Measurements from ENCODE around the gene BTN3A1.
"Not testable (repeated sequence)": the region's sequence is repeated elsewhere in the genome, so short reads cannot be mapped to it uniquely, and the experiment has no call there.

BTN3A1 gene

GRCh38 chr6:26401987-26402658 lies at the start of gene BTN3A1:
Gene BTN3A1 (plus strand): TSS chr6:26402275. CDS start chr6:26405564, 3,289 bp downstream.
- DNase-seq, result peak; percentile 77

DNA sequence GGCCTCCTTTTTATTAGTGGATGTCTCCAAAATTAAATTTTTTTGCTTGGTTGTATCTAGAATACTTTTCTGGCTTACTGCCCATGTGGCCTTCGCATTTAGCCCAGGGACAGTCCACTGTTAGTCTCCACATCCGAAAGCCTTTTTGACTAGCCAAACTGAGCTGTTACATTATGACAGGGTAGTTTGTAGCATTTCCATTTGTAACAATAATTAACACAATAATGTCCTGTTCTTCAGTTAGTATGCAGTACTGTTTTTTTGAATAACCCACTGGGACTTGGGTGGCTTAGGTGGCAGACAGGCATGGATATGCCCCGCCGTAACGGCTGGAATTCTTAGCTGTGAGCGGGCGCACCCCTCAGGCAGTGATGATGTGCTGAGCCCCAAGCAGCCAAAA lies 49.8 kb upstream of the BTN3A1 start:
- no peak for DNase-seq

DNA sequence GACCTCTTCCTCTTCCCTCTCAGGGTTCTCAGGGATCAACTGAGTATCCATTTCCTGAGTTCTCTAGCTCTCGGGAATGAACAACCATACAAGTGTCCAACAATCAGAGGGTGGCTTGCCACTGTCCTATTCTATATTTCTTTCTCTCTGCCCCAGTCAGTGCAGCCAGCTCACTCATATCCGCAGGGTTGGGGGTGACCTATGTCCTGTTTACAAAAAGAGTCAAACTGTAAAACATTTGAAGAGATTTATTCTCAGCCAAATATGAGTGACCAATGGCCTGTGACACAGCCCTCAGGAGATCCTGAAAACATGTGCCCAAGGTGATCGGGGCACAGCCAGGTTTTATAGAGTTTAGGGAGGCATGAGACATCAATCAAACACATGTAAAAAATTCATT lies 47.9 kb upstream of the BTN3A1 start:
- DNase-seq, result no peak

DNA sequence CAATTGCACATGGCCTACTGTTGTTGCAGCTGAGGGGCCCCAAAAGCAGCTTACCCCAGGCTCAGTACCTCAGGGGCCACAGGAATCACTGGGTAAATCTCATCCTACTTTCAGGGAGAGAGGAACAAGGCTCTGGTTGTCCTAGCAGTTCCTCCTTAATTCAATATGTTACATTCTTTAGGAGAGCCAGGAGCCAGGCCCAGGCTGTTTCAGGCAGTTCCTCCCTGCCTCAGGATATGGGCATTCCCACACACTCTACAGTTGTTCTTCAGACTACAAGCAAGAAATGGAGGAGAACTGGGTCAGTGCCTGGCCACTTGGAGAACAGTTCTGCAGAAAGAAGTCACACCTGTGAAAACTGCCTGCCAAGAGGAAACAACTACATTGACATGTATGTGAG lies 46.7 kb upstream of the BTN3A1 start:
- no peak for DNase-seq

DNA sequence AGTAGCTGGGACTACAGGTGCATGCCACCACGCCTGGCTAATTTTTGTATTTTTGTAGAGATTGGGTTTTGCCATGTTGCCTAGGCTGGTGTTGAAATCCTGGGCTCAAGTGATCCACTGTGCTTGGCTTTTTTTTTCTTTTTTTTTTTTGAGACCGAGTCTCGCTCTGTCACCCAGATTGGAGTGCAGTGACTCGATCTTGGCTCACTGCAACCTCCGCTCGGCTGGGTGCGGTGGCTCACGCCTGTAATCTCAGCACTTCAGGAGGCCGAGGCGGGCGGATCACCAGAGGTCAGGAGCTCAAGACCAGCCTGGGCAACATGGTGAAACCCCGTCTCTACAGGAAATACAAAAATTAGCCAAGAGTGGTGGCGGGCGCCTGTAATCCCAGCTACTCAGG lies 44.5 kb upstream of the BTN3A1 start:
- DNase-seq, result not testable (repeated sequence)

DNA sequence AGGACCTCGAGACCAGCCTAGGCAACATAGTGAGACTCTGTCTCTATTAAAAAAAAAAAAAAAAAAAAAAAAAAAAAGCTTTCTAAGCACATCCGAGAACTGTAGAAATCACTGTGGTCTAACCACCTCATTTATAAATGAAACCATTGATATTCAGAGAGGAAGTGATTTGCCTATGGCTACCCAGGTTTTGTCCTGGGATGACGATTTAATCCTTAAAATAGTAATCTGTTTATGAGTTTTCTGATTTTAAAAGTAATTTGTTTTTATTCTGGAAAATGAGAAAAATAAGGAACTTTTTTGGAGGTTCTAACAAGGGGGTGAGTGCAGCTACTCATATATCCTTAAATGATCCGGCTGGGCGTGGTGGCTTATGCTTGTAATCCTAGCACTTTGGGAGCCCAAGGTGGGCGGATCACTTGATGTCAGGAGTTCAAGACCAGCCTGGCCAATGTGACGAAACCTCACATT lies 43.5 kb upstream of the BTN3A1 start:
- DNase-seq, result no peak

GRCh38 chr6:26359765-26360164 lies 42.3 kb upstream of the BTN3A1 start:
- no peak for DNase-seq

GRCh38 chr6:26360451-26361416 lies 41.3 kb upstream of the BTN3A1 start:
- DNase-seq, result no peak

- DNase-seq, result no peak
Measured at GRCh38 chr6:26361544-26361943, 40.5 kb upstream of the BTN3A1 start.

- DNase-seq, result no peak
Measured at GRCh38 chr6:26362093-26362835, 39.8 kb upstream of the BTN3A1 start.

- DNase-seq, result no peak
Measured at GRCh38 chr6:26362836-26363220, 39.2 kb upstream of the BTN3A1 start.

DNA sequence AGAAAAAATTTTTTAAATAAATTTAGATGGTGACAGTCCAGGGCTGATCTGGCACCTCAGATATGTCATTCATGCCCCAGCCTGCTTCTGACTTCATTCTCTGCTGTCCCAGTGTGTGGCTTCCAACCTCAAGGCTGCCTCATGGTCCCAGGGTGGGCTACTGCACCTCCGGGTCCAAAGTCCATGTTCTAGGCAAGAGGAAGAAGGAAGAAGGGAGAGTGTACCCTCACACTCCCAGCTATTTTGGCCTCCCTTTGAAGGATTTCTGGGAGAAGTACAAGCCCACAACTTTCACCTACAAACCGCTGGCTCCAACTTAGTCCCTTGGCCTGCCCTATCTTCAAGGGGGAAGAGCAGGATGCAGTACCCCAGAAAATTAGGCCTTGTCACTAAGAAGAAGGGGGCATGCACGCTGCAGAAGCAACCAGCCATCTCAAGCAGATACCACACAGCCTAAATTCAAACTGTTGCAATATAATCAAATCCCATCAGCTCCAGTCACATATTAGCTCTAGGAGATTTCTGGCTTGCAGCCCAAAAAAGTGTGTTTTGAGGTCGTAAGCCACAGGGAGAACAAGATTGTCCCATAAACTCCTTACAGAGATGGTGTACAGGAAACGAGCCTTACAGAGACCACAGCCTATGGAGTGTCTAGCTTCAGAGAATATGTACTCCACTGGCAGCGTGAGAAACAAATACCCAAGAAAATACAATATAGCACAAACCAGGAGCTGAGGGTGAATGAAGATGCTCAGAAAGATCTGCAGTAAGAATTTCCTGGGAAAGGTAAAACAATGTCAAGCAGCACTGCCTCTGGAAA lies 38.0 kb upstream of the BTN3A1 start:
- peak; percentile 48 for DNase-seq

DNA sequence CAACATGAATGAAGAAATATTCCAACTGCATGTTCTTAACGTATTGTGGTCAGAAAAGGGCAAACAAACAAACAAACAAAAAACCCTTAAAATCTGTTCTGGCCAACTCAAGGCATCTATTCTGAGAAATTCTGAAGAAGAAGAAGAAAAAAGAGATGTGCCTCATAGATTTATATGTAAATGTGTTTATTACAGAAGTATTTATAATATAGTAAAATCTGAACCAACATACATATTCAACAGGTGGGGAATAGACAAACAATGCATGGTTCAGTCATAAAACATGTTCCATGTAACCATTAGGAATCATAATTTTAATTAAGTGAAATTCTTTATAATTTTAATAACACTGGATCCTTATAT lies 36.5 kb upstream of the BTN3A1 start:
- no peak for DNase-seq

- no peak for DNase-seq
Measured at GRCh38 chr6:26366504-26366903, 35.6 kb upstream of the BTN3A1 start.

GRCh38 chr6:26367114-26367513 lies 35.0 kb upstream of the BTN3A1 start:
- no peak for DNase-seq

- not testable (repeated sequence) for DNase-seq
Measured at GRCh38 chr6:26371813-26372212, 30.3 kb upstream of the BTN3A1 start.

DNA sequence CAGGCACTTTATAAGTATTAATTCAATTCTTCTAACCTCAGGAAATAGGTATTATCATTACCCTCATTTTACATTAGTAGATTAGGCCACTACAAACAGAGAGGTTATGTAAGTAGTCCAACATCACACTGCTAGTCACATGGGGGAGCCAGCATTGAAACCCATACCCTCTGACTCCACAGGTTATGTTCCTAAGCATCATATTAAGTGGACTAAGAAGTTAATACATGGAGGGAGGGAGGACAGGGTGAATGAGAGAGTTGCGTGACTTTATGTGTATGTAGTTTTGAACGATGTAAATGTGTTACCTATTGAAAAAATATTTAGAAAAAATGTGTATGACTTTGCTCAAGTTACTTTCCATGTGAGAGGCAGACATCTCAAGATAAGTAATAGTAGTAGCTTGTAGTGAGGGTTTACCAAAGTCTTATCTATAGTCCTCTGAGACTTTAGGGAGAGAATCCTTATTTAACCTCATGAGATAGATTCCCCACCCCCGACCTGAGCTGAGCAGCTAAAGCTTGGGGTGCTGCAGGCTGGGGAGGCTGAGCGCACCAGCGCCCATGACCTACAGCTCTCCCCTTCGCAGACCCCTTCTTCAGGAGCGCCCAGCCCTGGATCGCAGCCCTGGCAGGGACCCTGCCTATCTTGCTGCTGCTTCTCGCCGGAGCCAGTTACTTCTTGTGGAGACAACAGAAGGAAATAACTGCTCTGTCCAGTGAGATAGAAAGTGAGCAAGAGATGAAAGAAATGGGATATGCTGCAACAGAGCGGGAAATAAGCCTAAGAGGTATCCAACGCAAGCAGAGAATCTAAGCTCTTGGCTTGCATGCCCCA lies 29.5 kb upstream of the BTN3A1 start:
- DNase-seq, result no peak

DNA sequence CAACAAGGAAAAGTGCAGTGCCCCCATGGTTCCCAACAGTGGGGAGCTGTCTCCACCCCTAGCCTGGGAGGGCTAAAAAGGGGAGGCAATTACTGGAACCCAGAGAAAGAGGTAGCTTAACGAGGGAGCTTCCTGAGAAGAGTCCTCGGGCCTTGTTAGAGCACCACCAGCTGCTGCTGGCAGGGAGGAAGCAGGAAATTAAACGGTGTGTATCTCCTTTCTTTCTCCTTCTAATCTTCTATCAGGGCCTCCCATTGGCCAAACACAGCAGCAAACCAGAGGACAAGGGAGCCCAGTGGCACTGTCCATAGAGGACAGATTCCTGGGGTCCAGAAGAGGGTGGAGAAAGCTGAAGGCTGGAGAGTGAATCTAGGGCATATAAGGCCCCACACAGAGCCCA lies 26.8 kb upstream of the BTN3A1 start:
- DNase-seq, result no peak

GRCh38 chr6:26377719-26378118 lies 24.4 kb upstream of the BTN3A1 start:
- DNase-seq, result no peak

DNA sequence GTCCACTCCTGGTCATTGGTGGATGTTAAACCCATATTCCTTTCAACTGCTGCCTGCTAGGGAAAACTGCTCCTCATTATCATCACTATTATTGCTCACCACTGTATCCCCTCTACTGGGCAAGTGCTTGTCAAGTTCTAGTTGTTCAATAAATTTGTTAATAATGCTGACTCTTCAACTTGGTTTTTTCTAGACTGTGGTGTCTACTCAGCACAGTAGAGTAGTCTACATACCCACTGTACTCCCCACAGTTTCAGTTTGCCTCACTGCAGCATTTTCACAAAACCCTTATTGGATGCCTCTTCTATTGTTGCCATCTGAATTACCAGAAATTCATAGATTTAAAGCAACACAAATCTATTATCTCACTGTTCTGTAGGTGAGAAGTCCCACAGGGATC lies 23.9 kb upstream of the BTN3A1 start:
- DNase-seq, result not testable (repeated sequence)

GRCh38 chr6:26379292-26379691 lies 22.8 kb upstream of the BTN3A1 start:
- no peak for DNase-seq

GRCh38 chr6:26379740-26380139 lies 22.3 kb upstream of the BTN3A1 start:
- DNase-seq, result no peak
